Measurements from ENCODE around the gene SGF29.

DNA sequence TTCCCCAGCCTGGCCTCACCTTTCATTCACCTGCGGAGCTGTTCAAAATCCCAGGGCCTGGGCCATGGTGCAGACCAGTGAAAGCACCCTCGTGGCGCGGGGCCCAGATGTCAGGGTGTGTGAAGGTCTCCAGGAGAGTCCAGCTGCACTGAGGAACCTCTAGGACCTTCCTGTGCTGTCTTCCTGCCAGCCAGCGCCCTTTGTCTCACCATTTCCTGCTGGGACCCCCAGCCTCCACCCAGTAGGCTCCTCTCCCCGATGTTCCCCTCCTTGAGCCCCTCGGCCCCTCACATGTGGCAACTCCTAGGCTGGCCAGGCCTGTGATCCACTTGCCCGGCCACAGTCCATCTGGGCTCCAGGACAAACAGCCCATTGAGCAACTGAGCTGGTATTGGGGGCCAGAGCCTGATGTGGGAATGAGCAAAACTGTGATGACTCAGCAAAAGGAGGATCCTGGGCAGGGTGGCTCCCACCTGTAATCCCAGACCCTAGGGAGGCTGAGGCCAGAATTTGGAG lies 42.5 kb downstream of the SGF29 start:
- no peak for TF ChIP-seq POLR2AphosphoS5 (IDR thresholded peaks at IDR 0.05; ENCODE audit: low read depth, low read length)
- no peak for TF ChIP-seq SIN3A (IDR thresholded peaks at IDR 0.05; ENCODE audit: borderline replicate concordance, insufficient read depth, low read length)
- TF ChIP-seq, protein P1, sequence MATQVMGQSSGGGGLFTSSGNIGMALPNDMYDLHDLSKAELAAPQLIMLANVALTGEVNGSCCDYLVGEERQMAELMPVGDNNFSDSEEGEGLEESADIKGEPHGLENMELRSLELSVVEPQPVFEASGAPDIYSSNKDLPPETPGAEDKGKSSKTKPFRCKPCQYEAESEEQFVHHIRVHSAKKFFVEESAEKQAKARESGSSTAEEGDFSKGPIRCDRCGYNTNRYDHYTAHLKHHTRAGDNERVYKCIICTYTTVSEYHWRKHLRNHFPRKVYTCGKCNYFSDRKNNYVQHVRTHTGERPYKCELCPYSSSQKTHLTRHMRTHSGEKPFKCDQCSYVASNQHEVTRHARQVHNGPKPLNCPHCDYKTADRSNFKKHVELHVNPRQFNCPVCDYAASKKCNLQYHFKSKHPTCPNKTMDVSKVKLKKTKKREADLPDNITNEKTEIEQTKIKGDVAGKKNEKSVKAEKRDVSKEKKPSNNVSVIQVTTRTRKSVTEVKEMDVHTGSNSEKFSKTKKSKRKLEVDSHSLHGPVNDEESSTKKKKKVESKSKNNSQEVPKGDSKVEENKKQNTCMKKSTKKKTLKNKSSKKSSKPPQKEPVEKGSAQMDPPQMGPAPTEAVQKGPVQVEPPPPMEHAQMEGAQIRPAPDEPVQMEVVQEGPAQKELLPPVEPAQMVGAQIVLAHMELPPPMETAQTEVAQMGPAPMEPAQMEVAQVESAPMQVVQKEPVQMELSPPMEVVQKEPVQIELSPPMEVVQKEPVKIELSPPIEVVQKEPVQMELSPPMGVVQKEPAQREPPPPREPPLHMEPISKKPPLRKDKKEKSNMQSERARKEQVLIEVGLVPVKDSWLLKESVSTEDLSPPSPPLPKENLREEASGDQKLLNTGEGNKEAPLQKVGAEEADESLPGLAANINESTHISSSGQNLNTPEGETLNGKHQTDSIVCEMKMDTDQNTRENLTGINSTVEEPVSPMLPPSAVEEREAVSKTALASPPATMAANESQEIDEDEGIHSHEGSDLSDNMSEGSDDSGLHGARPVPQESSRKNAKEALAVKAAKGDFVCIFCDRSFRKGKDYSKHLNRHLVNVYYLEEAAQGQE (IDR thresholded peaks at IDR 0.05; ENCODE audit: insufficient read depth in 1 of 2, low read depth in 2 of 2, low read length in 2 of 2): no peak
- TF ChIP-seq TAF1 (IDR thresholded peaks at IDR 0.05; ENCODE audit: borderline replicate concordance, insufficient read depth, low read length): no peak
